Neural progenitor cell (in vitro differentiated cells): ENCODE data around the gene DIPK1B. TPM values are rescaled to one million over a fixed set of nuclear protein-coding genes. Genes with fewer than 3 reads are reported as not detected.
A peak's percentile ranks its signal among the peaks of the same experiment; 100 is the strongest.
"Not testable (repeated sequence)": the region's sequence is repeated elsewhere in the genome, so short reads cannot be mapped to it uniquely, and the experiment has no call there.

ENCODE experiments used
- DNase-seq: peaks from one replicate; pipeline ENCODE4 v3.0.0-alpha.2; 2016; ENCODE audit warnings: low spot score
- H2AFZ ChIP-seq: fragments of 200-600 bp; sonication (generic); replicated peaks from 2 replicates; pipeline ENCODE4 v1.6.1; 2016; ENCODE audit warnings: antibody characterized with exemption
- H3F3A ChIP-seq: fragments of 200-600 bp; sonication (generic); 2 replicates; pipeline ENCODE4 v1.6.1; 2016; ENCODE audit warnings: antibody characterized with exemption, low read depth
- H3K27ac ChIP-seq: fragments of 200-600 bp; sonication (generic); 2 replicates; pipeline ENCODE4 v1.5.1; 2016; ENCODE audit warnings: mild to moderate bottlenecking
- H3K27me3 ChIP-seq: fragments of 200-600 bp; sonication (generic); 2 replicates; pipeline ENCODE4 v1.6.1; 2016; ENCODE audit warnings: mild to moderate bottlenecking, moderate library complexity
- H3K36me3 ChIP-seq: fragments of 200-600 bp; sonication (generic); 2 replicates; pipeline ENCODE4 v1.5.1; 2016
- H3K4me1 ChIP-seq: fragments of 200-600 bp; sonication (generic); 2 replicates; pipeline ENCODE4 v1.6.1; 2016; ENCODE audit warnings: mixed run types
- H3K4me2 ChIP-seq: fragments of 200-600 bp; sonication (generic); 2 replicates; pipeline ENCODE4 v1.6.1; 2016
- H3K4me3 ChIP-seq: fragments of 200-600 bp; sonication (generic); 2 replicates; pipeline ENCODE4 v1.5.1; 2016
- H3K79me2 ChIP-seq: fragments of 200-600 bp; sonication (generic); 2 replicates; pipeline ENCODE4 v1.6.1; 2016; ENCODE audit warnings: low read depth
- H3K9ac ChIP-seq: fragments of 200-600 bp; sonication (generic); 2 replicates; pipeline ENCODE4 v1.6.1; 2016
- H3K9me3 ChIP-seq: fragments of 200-600 bp; sonication (generic); 2 replicates; pipeline ENCODE4 v1.5.1; 2016; ENCODE audit warnings: low read depth
- H4K20me1 ChIP-seq: fragments of 200-600 bp; sonication (generic); 2 replicates; pipeline ENCODE4 v1.6.1; 2016; ENCODE audit warnings: low read depth
- H3K27ac Mint-ChIP-seq: 3 replicates; pipeline ENCODE4 v1.8.0; 2021; ENCODE audit warnings: mixed read lengths
- H3K27me3 Mint-ChIP-seq: 2 replicates; pipeline ENCODE4 v1.8.0; 2022; ENCODE audit warnings: low read depth, mild to moderate bottlenecking, inconsistent platforms, moderate library complexity, mixed read lengths; ENCODE audit not compliant: insufficient read depth
- H3K36me3 Mint-ChIP-seq: 3 replicates; pipeline ENCODE4 v1.8.0; 2021; ENCODE audit warnings: mixed read lengths
- H3K4me1 Mint-ChIP-seq: 3 replicates; pipeline ENCODE4 v1.8.0; 2021; ENCODE audit warnings: mixed read lengths
- H3K4me3 Mint-ChIP-seq: 3 replicates; pipeline ENCODE4 v1.8.0; 2021; ENCODE audit warnings: mild to moderate bottlenecking, moderate library complexity, mixed read lengths
- H3K9me3 Mint-ChIP-seq: 3 replicates; pipeline ENCODE4 v1.8.0; 2020; ENCODE audit warnings: mixed read lengths
- CTCF ChIP-seq: fragments of 200-600 bp; sonication (generic); IDR thresholded peaks from 2 replicates; pipeline ENCODE4 v1.5.1; 2017; ENCODE audit warnings: antibody characterized with exemption, mild to moderate bottlenecking
- EZH2 ChIP-seq: fragments of 200-600 bp; sonication (generic); IDR thresholded peaks from 2 replicates; pipeline ENCODE4 v1.6.1; 2017; ENCODE audit warnings: antibody characterized with exemption, mild to moderate bottlenecking, moderate library complexity
- EZH2phosphoT487 ChIP-seq: fragments of 200-600 bp; sonication (generic); IDR thresholded peaks from 2 replicates; pipeline ENCODE4 v1.6.1; 2017; ENCODE audit warnings: antibody characterized with exemption
- total RNA-seq: library from RNA; depleted of rRNA; stranded (reverse); fragments of >200 nt; gene quantifications from 2 replicates; pipeline ENCODE4 v1.2.3, GENCODE V29; 2015; ENCODE audit warnings: low replicate concordance

DIPK1B gene
- total RNA-seq, 1 donor from 2014 or later: 11.8 TPM

GRCh38 chr9:136701668-136702053 is 10.7 kb upstream of the DIPK1B start:
- Histone ChIP-seq H3K36me3 (no peaks in the 10 kb centered on the region), H3K4me3 (no peak overlapping the region), H3K27me3 (peaks cover 19% of the 10 kb centered on the region), H2AFZ (peak overlapping the region; percentile 73), H3K27ac (no peak overlapping the region), H3K4me1 (no peaks in the 10 kb centered on the region), H3F3A (no peaks in the 10 kb centered on the region), H3K9ac (no peak overlapping the region), H4K20me1 (no peaks in the 10 kb centered on the region), H3K4me2 (no peak overlapping the region), H3K79me2 (no peaks in the 10 kb centered on the region), H3K9me3 (no peaks in the 10 kb centered on the region)
- Mint-ChIP-seq H3K4me3 (no peak overlapping the region), H3K36me3 (no peaks in the 10 kb centered on the region), H3K27ac (no peak overlapping the region), H3K9me3 (no peaks in the 10 kb centered on the region), H3K27me3 (peaks cover 25% of the 10 kb centered on the region), H3K4me1 (peaks cover 27% of the 10 kb centered on the region)
- no peak for DNase-seq
- TF ChIP-seq EZH2 (no peak), EZH2phosphoT487 (no peak), CTCF (no peak)

- H3F3A ChIP-seq: no peaks in the 10 kb centered on the region
- no peaks in the 10 kb centered on the region for H3K79me2 ChIP-seq
- DNase-seq: no peak
- no peak overlapping the region for H3K4me3 Mint-ChIP-seq
- no peak overlapping the region for H2AFZ ChIP-seq
- no peak overlapping the region for H3K27ac Mint-ChIP-seq
- H3K9me3 Mint-ChIP-seq: no peaks in the 10 kb centered on the region
- no peaks in the 10 kb centered on the region for H4K20me1 ChIP-seq
- no peaks in the 10 kb centered on the region for H3K36me3 ChIP-seq
- H3K27me3 Mint-ChIP-seq: peaks cover 22% of the 10 kb centered on the region
- no peaks in the 10 kb centered on the region for H3K9me3 ChIP-seq
- H3K4me2 ChIP-seq: no peak overlapping the region
- H3K9ac ChIP-seq: no peak overlapping the region
- TF ChIP-seq EZH2 (no peak), CTCF (no peak), EZH2phosphoT487 (no peak)
- H3K4me3 ChIP-seq: no peak overlapping the region
- H3K36me3 Mint-ChIP-seq: no peaks in the 10 kb centered on the region
- no peaks in the 10 kb centered on the region for H3K4me1 ChIP-seq
- H3K4me1 Mint-ChIP-seq: peaks cover 25% of the 10 kb centered on the region
- H3K27me3 ChIP-seq: peaks cover 19% of the 10 kb centered on the region
- no peak overlapping the region for H3K27ac ChIP-seq
Observed at GRCh38 chr9:136703276-136703860, 9.0 kb upstream of the DIPK1B start.

- H3K27ac ChIP-seq, H3K9me3 Mint-ChIP-seq, DNase-seq, H3K4me1 ChIP-seq, H3K4me2 ChIP-seq, H3K36me3 ChIP-seq, H2AFZ ChIP-seq, H3K9ac ChIP-seq, H3K36me3 Mint-ChIP-seq, H3K4me3 Mint-ChIP-seq, H3F3A ChIP-seq, H3K9me3 ChIP-seq, H4K20me1 ChIP-seq, H3K27ac Mint-ChIP-seq, H3K4me3 ChIP-seq, H3K79me2 ChIP-seq: not testable (repeated sequence)
- H3K27me3 ChIP-seq: peaks cover 19% of the 10 kb centered on the region
- H3K4me1 Mint-ChIP-seq: peaks cover 22% of the 10 kb centered on the region
- H3K27me3 Mint-ChIP-seq: peaks cover 25% of the 10 kb centered on the region
Observed at GRCh38 chr9:136704741-136705140, 7.6 kb upstream of the DIPK1B start.

- no peaks in the 10 kb centered on the region for H3K9me3 ChIP-seq
- H3K4me2 ChIP-seq: no peak overlapping the region
- H4K20me1 ChIP-seq: no peaks in the 10 kb centered on the region
- H3K27me3 ChIP-seq: peaks cover 27% of the 10 kb centered on the region
- DNase-seq: no peak
- H3K36me3 ChIP-seq: no peaks in the 10 kb centered on the region
- H3K9ac ChIP-seq: no peak overlapping the region
- no peak overlapping the region for H2AFZ ChIP-seq
- Mint-ChIP-seq H3K4me1 (peaks cover 19% of the 10 kb centered on the region), H3K9me3 (no peaks in the 10 kb centered on the region), H3K27ac (no peak overlapping the region), H3K36me3 (no peaks in the 10 kb centered on the region), H3K27me3 (peaks cover 21% of the 10 kb centered on the region), H3K4me3 (no peak overlapping the region)
- no peaks in the 10 kb centered on the region for H3F3A ChIP-seq
- no peak overlapping the region for H3K4me3 ChIP-seq
- no peak overlapping the region for H3K27ac ChIP-seq
- H3K79me2 ChIP-seq: no peaks in the 10 kb centered on the region
- no peak for TF ChIP-seq EZH2phosphoT487
- no peak for TF ChIP-seq CTCF
- TF ChIP-seq EZH2: no peak
- no peaks in the 10 kb centered on the region for H3K4me1 ChIP-seq
Observed at GRCh38 chr9:136705564-136705963, 6.8 kb upstream of the DIPK1B start.
